22Rv1 (cell line): ENCODE measurements around the gene SBNO2.

ENCODE experiments used
- ZFX ChIP-seq: fragments of 450-650 bp; IDR thresholded peaks from 2 replicates; pipeline ENCODE4 v1.6.1; 2017; ENCODE audit warnings: antibody characterized with exemption, borderline replicate concordance
- TF ChIP-seq, protein P1 (sequence below): fragments of 450-650 bp; IDR thresholded peaks from 2 replicates; pipeline ENCODE4 v1.5.1; 2017; ENCODE audit warnings: mild to moderate bottlenecking

DNA sequence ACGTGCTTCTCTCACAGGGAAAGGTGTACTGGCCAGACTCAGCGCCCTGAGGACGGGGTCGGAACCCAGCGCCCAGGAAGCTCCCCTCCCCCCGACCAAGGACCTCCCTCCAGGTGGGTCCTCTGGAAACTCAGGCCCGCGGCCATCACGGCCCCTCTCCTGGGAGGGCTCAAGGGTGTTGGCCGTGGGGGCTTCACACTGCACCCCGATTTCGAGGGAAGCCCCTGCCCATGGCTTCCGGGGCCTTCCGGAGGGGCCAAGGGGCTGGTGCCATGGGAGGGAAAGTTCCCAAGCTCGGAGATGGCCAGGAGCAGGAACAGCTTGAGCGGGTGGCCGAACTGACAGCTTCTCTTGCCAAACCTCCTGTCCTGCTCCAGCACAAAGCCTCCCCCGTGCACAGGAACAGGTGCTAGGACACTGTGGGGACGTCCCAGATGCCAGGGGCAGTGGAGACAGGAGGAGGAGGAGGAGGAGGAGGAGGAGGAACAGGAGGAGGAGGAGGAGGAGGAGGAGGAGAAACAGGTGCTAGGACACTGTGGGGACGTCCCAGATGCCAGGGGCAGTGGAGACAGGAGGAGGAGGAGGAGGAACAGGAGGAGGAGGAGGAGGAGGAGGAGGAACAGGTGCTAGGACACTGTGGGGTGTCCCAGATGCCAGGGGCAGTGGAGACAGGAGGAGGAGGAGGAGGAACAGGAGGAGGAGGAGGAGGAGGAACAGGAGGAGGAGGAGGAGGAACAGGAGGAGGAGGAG lies 10.0 kb downstream of the SBNO2 start:
- TF ChIP-seq, protein P1, sequence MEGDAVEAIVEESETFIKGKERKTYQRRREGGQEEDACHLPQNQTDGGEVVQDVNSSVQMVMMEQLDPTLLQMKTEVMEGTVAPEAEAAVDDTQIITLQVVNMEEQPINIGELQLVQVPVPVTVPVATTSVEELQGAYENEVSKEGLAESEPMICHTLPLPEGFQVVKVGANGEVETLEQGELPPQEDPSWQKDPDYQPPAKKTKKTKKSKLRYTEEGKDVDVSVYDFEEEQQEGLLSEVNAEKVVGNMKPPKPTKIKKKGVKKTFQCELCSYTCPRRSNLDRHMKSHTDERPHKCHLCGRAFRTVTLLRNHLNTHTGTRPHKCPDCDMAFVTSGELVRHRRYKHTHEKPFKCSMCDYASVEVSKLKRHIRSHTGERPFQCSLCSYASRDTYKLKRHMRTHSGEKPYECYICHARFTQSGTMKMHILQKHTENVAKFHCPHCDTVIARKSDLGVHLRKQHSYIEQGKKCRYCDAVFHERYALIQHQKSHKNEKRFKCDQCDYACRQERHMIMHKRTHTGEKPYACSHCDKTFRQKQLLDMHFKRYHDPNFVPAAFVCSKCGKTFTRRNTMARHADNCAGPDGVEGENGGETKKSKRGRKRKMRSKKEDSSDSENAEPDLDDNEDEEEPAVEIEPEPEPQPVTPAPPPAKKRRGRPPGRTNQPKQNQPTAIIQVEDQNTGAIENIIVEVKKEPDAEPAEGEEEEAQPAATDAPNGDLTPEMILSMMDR, result no peak
- TF ChIP-seq ZFX, result no peak
